Measurements from ENCODE around the gene UBB.

The UBB gene

DNA sequence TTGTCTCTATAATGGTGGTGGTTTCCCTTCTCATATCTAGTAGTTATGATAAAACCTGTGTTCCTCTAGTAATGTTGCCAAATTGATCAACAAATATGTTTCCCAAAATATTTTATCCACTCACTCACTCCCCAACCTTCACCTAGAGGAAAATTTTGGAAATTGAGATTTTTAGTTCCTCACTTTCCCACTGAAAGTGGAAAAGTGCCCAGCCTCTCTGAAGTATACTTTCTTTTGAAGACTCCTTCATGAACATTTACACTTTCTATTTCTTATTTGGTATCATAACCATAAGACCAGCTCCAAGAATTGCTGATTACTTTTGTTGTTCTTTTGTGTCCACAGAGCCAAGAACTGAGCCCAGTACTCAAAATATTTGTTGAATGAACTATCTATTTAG, 22.5 kb upstream of the UBB start:
- TF ChIP-seq CTCF (conservative IDR thresholded peaks at IDR 0.05) = no peak
- no peak overlapping the region for H3K27ac ChIP-seq

GRCh38 chr17:16361874-16362273, 19.0 kb upstream of the UBB start:
- no peak for TF ChIP-seq ZFX (IDR thresholded peaks at IDR 0.05)
- H3K27ac ChIP-seq = no peak overlapping the region

GRCh38 chr17:16363749-16364536, 16.9 kb upstream of the UBB start:
- no peak overlapping the region for H3K27ac ChIP-seq
- TF ChIP-seq CTCF (conservative IDR thresholded peaks at IDR 0.05) (peak; percentile 98), ZFX (IDR thresholded peaks at IDR 0.05) (no peak)

DNA sequence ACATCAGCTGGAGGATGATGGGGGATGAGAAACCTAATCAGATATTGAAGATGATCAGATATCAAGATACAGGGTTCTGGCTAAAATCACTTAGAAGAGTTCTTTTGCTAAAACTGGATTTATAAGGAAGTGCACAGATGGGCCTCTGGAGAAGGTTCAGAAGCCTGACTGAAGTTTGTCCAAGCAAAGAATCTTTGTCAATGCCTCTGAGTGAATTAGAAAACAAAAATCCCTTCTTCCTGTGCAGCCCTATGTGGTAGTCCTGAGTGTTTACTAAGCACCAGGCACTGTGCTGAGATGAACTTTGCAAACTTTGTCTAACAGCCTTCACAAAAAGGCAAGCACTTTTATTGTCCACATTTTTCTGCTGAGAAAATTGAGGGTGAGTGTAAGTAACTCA, 16.3 kb upstream of the UBB start:
- no peak overlapping the region for H3K27ac ChIP-seq
- no peak for TF ChIP-seq CTCF (conservative IDR thresholded peaks at IDR 0.05)
- no peak for TF ChIP-seq ZFX (IDR thresholded peaks at IDR 0.05)

DNA sequence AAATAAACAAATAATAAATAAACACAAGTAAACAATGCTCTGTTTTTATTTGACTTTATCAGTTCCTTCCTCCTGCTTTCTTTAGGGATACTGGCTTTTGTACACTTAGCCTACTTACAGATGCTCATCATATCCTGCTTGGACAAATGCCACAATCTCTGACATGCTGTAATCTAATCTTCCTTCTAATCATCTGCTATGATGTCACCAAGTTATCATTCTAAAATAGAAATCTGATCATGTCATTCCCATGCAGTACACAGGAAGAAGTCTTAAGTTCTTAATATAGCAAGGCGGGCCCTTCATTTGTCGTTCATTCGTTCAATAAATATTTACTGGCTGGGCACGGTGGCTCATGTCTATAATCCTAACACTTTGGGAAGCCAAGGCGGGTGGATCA, 9.1 kb upstream of the UBB start:
- TF ChIP-seq ZFX (IDR thresholded peaks at IDR 0.05) = no peak
- TF ChIP-seq CTCF (conservative IDR thresholded peaks at IDR 0.05) = no peak
- H3K27ac ChIP-seq = no peak overlapping the region

- no peak overlapping the region for H3K27ac ChIP-seq
- no peak for TF ChIP-seq CTCF (conservative IDR thresholded peaks at IDR 0.05)
- no peak for TF ChIP-seq ZFX (IDR thresholded peaks at IDR 0.05)
Measured at GRCh38 chr17:16374146-16374938, 6.5 kb upstream of the UBB start.

- TF ChIP-seq CTCF (conservative IDR thresholded peaks at IDR 0.05) (no peak), ZFX (IDR thresholded peaks at IDR 0.05) (no peak)
- H3K27ac ChIP-seq = no peak overlapping the region
Measured at GRCh38 chr17:16377941-16378341, 3.0 kb upstream of the UBB start.
